Activated naive CD4-positive, alpha-beta T cell treated with anti-CD3 and anti-CD28 coated beads for 36 hours (primary cell): ENCODE measurements around the gene ABHD2. TPM values are rescaled to one million over a fixed set of nuclear protein-coding genes. Genes with fewer than 3 reads are reported as not detected.

ENCODE experiments used
- CTCF ChIA-PET: fragments of 350-600 bp; sonication (Branson Sonifier 250); formaldehyde crosslinking; loops from one replicate; lab custom pipeline; 2021; ENCODE audit warnings: antibody characterized with exemption; lab: Charles Lee
- DNase-seq: peaks from one replicate; pipeline ENCODE4 v3.0.0-alpha.2; 2020
- H3K27ac Mint-ChIP-seq: one replicate; pipeline ENCODE4 v1.8.0; 2021; ENCODE audit warnings: mild to moderate bottlenecking, mixed read lengths
- H3K27me3 Mint-ChIP-seq: one replicate; pipeline ENCODE4 v1.8.0; 2021; ENCODE audit warnings: low read depth, mixed read lengths
- H3K36me3 Mint-ChIP-seq: one replicate; pipeline ENCODE4 v1.8.0; 2021; ENCODE audit warnings: low read depth, mixed read lengths
- H3K4me1 Mint-ChIP-seq: one replicate; pipeline ENCODE4 v1.8.0; 2021; ENCODE audit warnings: low read depth, mixed read lengths
- H3K4me3 Mint-ChIP-seq: one replicate; pipeline ENCODE4 v1.8.0; 2021; ENCODE audit warnings: mild to moderate bottlenecking, moderate library complexity, mixed read lengths
- H3K9me3 Mint-ChIP-seq: one replicate; pipeline ENCODE4 v1.8.0; 2021; ENCODE audit warnings: mixed read lengths
- intact Hi-C: fragments of 100-400 bp; cut with micrococcal nuclease; formaldehyde crosslinking; loops from one replicate; pipeline ENCODE4 v1.15.1; 2023
- total RNA-seq, 2 experiments: library from RNA; stranded (reverse); gene quantifications; one replicate each; pipeline ENCODE4 v1.2.3, GENCODE V29; 2021

Gene ABHD2
- total RNA-seq, 2 experiments from 2014 or later, result 57.2 to 64.9 TPM

DNA sequence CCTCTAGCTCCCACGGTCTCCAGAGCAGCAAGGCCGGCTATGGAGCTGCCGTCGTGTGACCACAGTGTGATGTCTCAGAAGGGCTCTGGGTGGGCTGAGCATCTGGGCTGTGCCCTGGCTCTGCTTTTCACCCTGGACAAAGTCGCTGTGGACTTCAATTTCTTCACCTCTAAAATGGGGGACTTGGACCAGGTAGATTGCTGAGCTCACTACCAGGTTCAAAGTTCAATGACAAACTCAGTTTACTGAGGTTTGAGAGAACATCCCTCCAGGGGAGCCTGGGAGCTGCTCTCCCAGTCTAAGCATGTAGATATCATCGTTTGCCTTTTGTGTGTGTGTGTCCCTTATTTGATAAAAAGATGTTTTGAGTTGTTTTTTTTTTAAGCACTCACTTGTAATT, 108.0 kb downstream of the ABHD2 start:
- Mint-ChIP-seq H3K9me3 (no peaks in the 10 kb centered on the region), H3K27ac (peak overlapping the region; percentile 41), H3K36me3 (peaks cover 31% of the 10 kb centered on the region), H3K27me3 (no peaks in the 10 kb centered on the region), H3K4me1 (peaks cover 26% of the 10 kb centered on the region), H3K4me3 (no peak overlapping the region)
- CTCF ChIA-PET, result interaction anchor here (0.6 to 2.9 kb wide), 3 partner anchors 11 to 999 kb away, joined by 3 to 15 read pairs (median 7); no protein-coding TSS in a partner anchor
- no peak for DNase-seq
- intact Hi-C loops, result no loop called here

DNA sequence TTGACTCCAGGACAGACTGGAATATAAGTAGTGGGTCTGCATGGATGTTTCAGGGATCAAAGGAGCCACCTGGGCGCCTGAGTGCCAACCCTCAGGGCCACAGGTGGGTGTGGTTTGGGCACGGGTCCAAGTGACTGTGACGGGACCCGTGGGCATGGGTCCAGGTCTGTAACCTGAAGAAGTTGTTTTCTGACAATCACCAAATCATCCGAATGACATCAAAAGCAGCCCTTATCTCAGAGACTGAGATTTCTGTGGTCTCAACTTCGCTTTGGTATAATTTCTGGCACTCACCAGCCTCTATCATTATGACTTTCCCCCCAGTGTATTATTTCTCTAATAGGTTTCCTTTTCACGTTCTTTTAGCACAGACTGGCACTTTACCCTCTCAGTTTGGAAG, 108.7 kb downstream of the ABHD2 start:
- intact Hi-C loops, result no loop called here
- Mint-ChIP-seq H3K9me3 (no peaks in the 10 kb centered on the region), H3K27ac (peak overlapping the region; percentile 60), H3K4me3 (no peak overlapping the region), H3K4me1 (peaks cover 26% of the 10 kb centered on the region), H3K36me3 (peaks cover 27% of the 10 kb centered on the region), H3K27me3 (no peaks in the 10 kb centered on the region)
- DNase-seq, result peak; percentile 51
- CTCF ChIA-PET, result interaction anchor here (1.4 to 2.1 kb wide), 2 partner anchors 10 to 19 kb away, joined by 7 read pairs; no protein-coding TSS in a partner anchor

DNA sequence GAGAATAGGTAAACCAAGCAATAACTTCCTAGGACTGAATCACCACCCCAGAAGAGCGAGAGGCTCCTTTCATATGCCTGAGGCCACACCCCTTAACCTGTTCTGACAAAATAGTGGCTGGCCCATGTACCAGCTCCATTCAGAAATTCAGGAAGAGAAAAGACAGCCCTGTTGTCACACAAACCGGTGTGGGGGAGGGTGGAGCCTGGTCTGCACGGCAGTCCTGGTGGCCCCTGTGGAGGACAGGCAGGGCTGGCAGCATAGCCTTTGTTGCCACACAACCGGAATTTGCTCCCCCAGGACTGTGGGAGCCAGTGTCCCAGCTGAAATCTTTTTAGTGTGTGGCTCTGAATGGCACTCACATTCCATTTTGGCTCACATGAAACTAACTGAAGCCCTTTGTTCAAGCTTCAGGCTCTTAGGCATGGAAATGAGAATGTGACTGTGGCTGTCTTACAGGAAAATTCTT, 109.3 kb downstream of the ABHD2 start:
- intact Hi-C loops, result no loop called here
- peak; percentile 51 for DNase-seq
- Mint-ChIP-seq H3K36me3 (peaks cover 27% of the 10 kb centered on the region), H3K27ac (peak overlapping the region; percentile 60), H3K4me3 (no peak overlapping the region), H3K27me3 (no peaks in the 10 kb centered on the region), H3K4me1 (peaks cover 26% of the 10 kb centered on the region), H3K9me3 (no peaks in the 10 kb centered on the region)
- CTCF ChIA-PET, result interaction anchor here (1.4 kb wide), 1 partner anchor 9 kb away, joined by 7 read pairs; no protein-coding TSS in a partner anchor

DNA sequence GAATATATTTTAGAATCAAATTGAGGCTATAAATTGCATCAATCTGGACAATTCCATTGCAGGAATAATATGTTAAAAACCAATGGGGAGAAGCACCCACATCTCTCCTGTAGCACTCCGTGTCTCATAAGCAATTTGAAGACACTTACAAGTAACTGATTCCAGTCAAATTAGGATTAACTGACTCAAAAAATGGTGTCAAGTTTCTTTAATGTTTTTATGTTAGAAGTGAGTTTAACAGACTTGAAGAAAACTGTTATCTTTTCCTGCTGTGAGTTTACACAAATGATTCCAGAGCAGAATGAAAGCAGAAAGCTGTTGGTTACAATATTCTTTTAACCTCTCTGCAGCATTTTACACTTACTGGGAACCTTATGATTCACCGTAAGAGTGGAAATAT, 109.9 kb downstream of the ABHD2 start:
- DNase-seq, result no peak
- H3K4me3 Mint-ChIP-seq, result no peak overlapping the region
- H3K36me3 Mint-ChIP-seq, result peaks cover 23% of the 10 kb centered on the region
- CTCF ChIA-PET, result interaction anchor here (1.4 to 1.6 kb wide), 3 partner anchors 8 to 20 kb away, joined by 3 to 7 read pairs (median 6); no protein-coding TSS in a partner anchor
- H3K9me3 Mint-ChIP-seq, result no peaks in the 10 kb centered on the region
- H3K27me3 Mint-ChIP-seq, result no peaks in the 10 kb centered on the region
- peak overlapping the region; percentile 7 for H3K27ac Mint-ChIP-seq
- intact Hi-C loops, result loop anchor here (1.0 kb wide), 1 partner anchor 18 kb away; no protein-coding TSS in a partner anchor
- peaks cover 26% of the 10 kb centered on the region for H3K4me1 Mint-ChIP-seq

DNA sequence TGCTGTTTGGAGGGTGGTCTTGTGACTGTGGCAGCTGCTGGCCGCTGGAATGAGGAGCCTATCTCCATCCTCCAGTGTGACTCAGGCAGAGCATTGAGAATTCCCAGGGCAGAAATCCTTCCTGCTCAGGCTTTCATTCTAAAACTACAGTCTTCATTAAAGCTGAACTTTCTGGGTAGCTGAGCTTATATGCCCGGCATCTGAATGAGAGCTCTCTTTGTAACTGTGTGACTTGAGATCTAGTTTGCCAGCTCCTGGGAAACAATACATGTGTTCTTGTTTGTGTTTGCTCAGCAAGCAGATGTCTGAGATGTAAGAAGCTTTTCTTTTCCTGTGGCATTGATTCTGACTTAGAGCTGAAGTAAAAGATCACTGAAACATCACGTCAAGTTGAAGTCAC, 110.7 kb downstream of the ABHD2 start:
- H3K4me1 Mint-ChIP-seq, result peaks cover 33% of the 10 kb centered on the region
- CTCF ChIA-PET, result interaction anchor here (0.8 to 1.6 kb wide), 5 partner anchors 8 to 59 kb away, joined by 3 to 6 read pairs (median 3); no protein-coding TSS in a partner anchor
- intact Hi-C loops, result loop anchor here (1.0 kb wide), 1 partner anchor 19 kb away; no protein-coding TSS in a partner anchor
- no peaks in the 10 kb centered on the region for H3K9me3 Mint-ChIP-seq
- H3K27me3 Mint-ChIP-seq, result no peaks in the 10 kb centered on the region
- H3K27ac Mint-ChIP-seq, result no peak overlapping the region
- peaks cover 24% of the 10 kb centered on the region for H3K36me3 Mint-ChIP-seq
- H3K4me3 Mint-ChIP-seq, result no peak overlapping the region
- no peak for DNase-seq

DNA sequence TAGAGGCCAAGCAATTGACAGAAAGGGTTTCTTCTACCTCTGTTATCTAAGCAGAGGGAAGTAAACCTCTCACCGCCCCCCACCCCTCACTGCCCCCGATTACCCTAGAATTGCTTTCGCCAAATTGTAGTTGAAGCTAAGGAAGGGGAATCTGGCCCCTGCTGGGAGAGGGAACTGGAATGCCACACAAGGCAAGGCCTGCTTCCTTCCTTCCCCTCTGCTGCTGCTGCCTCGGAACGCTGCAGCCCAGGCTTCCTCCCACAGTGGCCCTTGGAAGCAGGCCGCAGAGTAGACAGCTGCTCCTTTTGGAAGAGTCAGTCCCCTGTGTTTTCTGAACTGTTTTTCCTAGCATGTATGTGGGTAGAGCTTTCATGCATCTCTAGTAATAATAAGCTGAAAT, 111.5 kb downstream of the ABHD2 start:
- intact Hi-C loops, result no loop called here
- Mint-ChIP-seq H3K36me3 (peaks cover 20% of the 10 kb centered on the region), H3K4me3 (no peak overlapping the region), H3K27me3 (no peaks in the 10 kb centered on the region), H3K4me1 (peaks cover 39% of the 10 kb centered on the region), H3K27ac (no peak overlapping the region), H3K9me3 (no peaks in the 10 kb centered on the region)
- CTCF ChIA-PET, result interaction anchor here (1.1 to 1.3 kb wide), 2 partner anchors 45 to 60 kb away, joined by 3 read pairs; no protein-coding TSS in a partner anchor
- DNase-seq, result no peak

DNA sequence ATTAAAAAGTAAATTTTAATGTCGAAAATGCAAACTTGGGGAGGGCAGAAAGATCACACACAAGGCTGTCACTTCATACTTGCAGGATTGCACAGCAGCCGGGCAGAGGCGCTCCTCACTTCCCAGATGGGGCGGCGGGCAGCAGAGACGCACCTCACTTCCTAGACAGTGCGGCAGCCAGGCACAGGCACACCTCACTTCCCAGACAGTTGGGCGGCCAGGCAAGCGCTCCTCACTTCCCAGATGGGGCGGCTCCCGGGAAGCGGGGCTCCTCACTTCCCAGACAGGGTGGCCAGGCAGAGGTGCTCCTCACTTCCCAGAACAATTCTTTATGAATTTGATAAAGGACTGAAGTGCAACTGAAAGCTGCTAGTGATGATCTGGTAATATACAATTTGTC, 111.9 kb downstream of the ABHD2 start:
- no peaks in the 10 kb centered on the region for H3K27me3 Mint-ChIP-seq
- intact Hi-C loops, result no loop called here
- H3K36me3 Mint-ChIP-seq, result peaks cover 19% of the 10 kb centered on the region
- H3K4me3 Mint-ChIP-seq, result no peak overlapping the region
- H3K9me3 Mint-ChIP-seq, result no peaks in the 10 kb centered on the region
- peaks cover 42% of the 10 kb centered on the region for H3K4me1 Mint-ChIP-seq
- DNase-seq, result no peak
- CTCF ChIA-PET, result interaction anchor here (1.0 kb wide), 1 partner anchor 10 kb away, joined by 3 read pairs; no protein-coding TSS in a partner anchor
- H3K27ac Mint-ChIP-seq, result no peak overlapping the region

DNA sequence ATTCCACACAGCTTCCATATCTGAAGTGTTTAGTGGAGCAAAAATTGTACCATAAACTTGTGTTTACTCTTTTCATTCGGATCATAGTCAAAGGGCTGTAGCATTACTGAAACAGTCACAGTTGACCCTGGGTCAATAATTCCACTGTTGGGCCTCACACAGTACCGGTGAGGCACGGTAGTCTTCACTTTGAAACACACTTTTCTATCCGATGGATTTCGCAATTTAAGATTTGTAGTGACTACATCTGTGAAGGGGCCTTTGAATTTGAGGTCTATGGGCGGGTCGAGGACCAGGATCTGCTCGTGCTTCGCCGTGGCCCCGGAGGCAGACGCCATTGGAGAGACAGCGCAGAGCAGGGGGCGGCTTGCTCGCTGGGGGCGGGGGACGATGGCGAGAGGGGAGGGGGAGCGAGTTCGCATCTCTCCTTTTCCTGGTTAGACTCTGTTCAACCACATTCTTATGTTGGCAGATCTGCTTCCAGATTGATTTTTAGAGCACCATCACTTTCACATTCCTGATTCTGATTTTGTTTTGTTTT, 113.3 kb downstream of the ABHD2 start:
- H3K27ac Mint-ChIP-seq, result no peak overlapping the region
- H3K9me3 Mint-ChIP-seq, result no peaks in the 10 kb centered on the region
- CTCF ChIA-PET, result interaction anchor here (0.6 kb wide), 1 partner anchor 158 kb away, joined by 3 read pairs; no protein-coding TSS in a partner anchor
- no peak for DNase-seq
- H3K36me3 Mint-ChIP-seq, result peaks cover 14% of the 10 kb centered on the region
- peaks cover 48% of the 10 kb centered on the region for H3K4me1 Mint-ChIP-seq
- H3K27me3 Mint-ChIP-seq, result no peaks in the 10 kb centered on the region
- H3K4me3 Mint-ChIP-seq, result no peak overlapping the region
- intact Hi-C loops, result no loop called here

DNA sequence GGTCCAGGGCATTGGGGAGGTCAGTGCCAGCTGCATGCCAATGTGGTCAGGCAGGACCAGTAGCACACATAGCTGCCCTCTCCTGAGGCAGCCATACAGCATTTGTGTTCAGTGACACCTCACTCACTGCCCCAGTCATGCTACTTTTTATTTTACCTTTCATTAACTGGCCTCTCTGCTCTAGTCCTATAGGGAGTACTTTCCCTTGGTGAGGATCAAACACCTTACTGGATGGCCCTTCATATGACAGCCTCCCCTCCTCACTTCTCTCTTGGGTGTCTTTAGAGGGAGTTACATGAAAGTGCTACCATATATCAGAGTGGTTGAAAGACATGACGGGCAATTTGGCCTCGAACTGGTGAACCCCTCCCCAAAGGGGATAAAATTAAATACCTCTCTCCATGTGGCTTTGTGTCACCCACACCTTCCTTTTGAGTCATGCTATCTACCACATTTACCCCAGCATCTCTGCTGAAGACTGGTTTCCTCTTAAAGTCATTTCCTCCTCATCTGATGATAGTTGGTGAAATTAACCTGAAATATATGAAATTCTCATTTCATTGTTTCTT, 115.5 kb downstream of the ABHD2 start:
- H3K36me3 Mint-ChIP-seq, result peaks cover 11% of the 10 kb centered on the region
- no peaks in the 10 kb centered on the region for H3K9me3 Mint-ChIP-seq
- CTCF ChIA-PET, result interaction anchor here (0.6 to 1.6 kb wide), 4 partner anchors 26 to 154 kb away, joined by 3 to 5 read pairs (median 4); no protein-coding TSS in a partner anchor
- peaks cover 33% of the 10 kb centered on the region for H3K4me1 Mint-ChIP-seq
- DNase-seq, result peak; percentile 68
- intact Hi-C loops, result loop anchor here (1.0 kb wide), 2 partner anchors 23 to 146 kb away; no protein-coding TSS in a partner anchor
- H3K4me3 Mint-ChIP-seq, result peak overlapping the region; percentile 22
- no peaks in the 10 kb centered on the region for H3K27me3 Mint-ChIP-seq
- H3K27ac Mint-ChIP-seq, result peak overlapping the region; percentile 81

DNA sequence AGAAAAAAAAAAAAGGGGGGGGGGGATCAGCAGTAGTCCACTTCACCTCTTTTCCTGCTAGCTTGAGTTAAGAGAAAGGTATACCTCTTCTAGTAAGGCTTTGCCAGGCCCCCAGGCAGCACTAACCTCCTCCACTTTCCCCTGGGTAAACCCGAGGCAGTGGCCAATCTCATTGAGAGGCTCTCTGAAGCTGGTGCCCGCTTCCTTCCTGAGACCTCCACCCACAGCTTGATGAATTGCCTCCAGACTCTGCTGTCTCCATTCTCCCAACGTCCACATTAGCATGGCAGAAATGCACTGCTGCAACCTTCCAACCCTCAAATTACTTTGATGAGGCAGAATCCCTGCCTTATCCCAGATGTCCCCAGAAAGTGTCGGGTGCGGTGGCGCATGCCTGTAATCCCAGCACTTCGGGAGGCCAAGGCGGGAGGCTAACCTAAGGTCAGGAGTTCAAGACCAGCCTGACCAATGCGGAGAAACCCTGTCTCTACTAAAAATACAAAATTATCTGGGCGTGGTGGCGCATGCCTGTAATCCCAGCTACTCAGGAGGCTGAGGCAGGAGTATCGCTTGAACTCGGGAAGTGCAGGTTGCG, 117.8 kb downstream of the ABHD2 start:
- DNase-seq, result no peak
- Mint-ChIP-seq H3K36me3 (peaks cover 6% of the 10 kb centered on the region), H3K27ac (no peak overlapping the region), H3K4me1 (peaks cover 29% of the 10 kb centered on the region), H3K9me3 (no peaks in the 10 kb centered on the region), H3K27me3 (no peaks in the 10 kb centered on the region), H3K4me3 (no peak overlapping the region)
- intact Hi-C loops, result loop anchor here (5.0 kb wide), 1 partner anchor 96 kb away; no protein-coding TSS in a partner anchor
- CTCF ChIA-PET, result interaction anchor here (0.5 to 3.6 kb wide), 55 partner anchors 7 to 576 kb away, joined by 3 to 38 read pairs (median 4); partner anchors contain the start of genes ABHD2, FANCI and POLG

DNA sequence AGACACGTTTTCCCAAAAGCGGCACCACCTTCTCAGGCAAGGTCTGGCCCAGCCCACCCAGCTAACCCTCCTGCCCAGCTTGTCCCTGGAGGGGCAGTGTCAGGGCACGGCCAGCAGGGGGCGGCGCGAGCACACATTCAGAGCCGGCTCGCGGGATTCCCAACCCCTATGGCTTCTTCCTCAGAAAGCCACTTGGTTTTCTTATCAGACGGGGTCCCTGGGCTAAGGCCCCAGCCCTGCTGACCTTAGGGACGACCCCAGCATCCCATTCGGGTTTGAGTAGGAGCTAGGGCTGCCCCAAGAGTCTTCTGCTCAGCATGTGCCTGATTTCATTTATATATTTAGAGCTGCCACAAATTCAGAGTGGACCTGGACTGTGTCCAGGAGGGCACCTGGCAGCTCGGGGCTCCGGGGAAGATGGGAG, 118.7 kb downstream of the ABHD2 start:
- Mint-ChIP-seq H3K36me3 (peaks cover 3% of the 10 kb centered on the region), H3K9me3 (no peaks in the 10 kb centered on the region), H3K4me3 (no peak overlapping the region), H3K27ac (no peak overlapping the region), H3K27me3 (no peaks in the 10 kb centered on the region), H3K4me1 (peaks cover 29% of the 10 kb centered on the region)
- intact Hi-C loops, result loop anchor here (1.0 to 5.0 kb wide), 4 partner anchors 36 to 223 kb away; partner anchors contain the start of gene FANCI
- CTCF ChIA-PET, result interaction anchor here (0.5 to 3.6 kb wide), 54 partner anchors 8 to 575 kb away, joined by 3 to 38 read pairs (median 4); partner anchors contain the start of genes ABHD2, FANCI and POLG
- peak; percentile 82 for DNase-seq

DNA sequence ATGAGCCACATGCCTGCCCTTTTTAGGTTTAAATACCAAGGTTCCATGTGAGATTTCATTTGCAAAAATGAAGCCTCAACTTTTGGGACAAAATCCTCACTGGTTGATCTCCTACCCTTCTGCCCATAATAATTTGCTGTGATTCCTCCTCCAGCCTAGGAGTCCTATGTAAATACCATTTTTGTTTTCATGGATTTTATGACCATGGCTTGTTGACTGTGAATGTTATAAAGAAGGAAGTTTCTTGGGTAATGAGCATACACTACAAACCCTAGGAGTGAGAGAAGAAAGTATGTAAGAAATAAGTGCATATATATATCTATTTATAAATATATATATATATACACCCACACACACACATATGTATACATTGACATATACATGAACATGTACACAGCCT, 120.0 kb downstream of the ABHD2 start:
- intact Hi-C loops, result loop anchor here (5.0 kb wide), 1 partner anchor 94 kb away; no protein-coding TSS in a partner anchor
- CTCF ChIA-PET, result interaction anchor here (0.9 to 3.6 kb wide), 4 partner anchors 10 to 86 kb away, joined by 4 to 38 read pairs (median 16); partner anchors contain the start of gene FANCI

More for the DNA sequence above, 120.0 kb downstream of the ABHD2 start:
- peaks cover 28% of the 10 kb centered on the region for H3K4me1 Mint-ChIP-seq
- H3K9me3 Mint-ChIP-seq, result no peaks in the 10 kb centered on the region
- peaks cover 2% of the 10 kb centered on the region for H3K36me3 Mint-ChIP-seq
- no peak for DNase-seq
- H3K4me3 Mint-ChIP-seq, result no peak overlapping the region
- no peaks in the 10 kb centered on the region for H3K27me3 Mint-ChIP-seq
- no peak overlapping the region for H3K27ac Mint-ChIP-seq
